NCI-H1048 (cell line): Measurements from ENCODE around the gene ABCA10.

Experiments
- DNase-seq: peaks from one replicate; lab custom pipeline; 2025; lab: John Stamatoyannopoulos, UW

The ABCA10 gene

GRCh38 chr17:69166957-69167356 is 61.7 kb downstream of the ABCA10 start:
- no peak for DNase-seq

GRCh38 chr17:69164206-69164605 is 64.4 kb downstream of the ABCA10 start:
- no peak for DNase-seq

GRCh38 chr17:69159418-69159817 is 69.2 kb downstream of the ABCA10 start:
- DNase-seq: no peak

GRCh38 chr17:69154267-69154666 is 74.4 kb downstream of the ABCA10 start:
- DNase-seq: no peak

- DNase-seq: no peak
These were observed 78.3 kb downstream of the ABCA10 start for GRCh38 chr17:69150333-69150732.

- no peak for DNase-seq
These were observed 81.2 kb downstream of the ABCA10 start for GRCh38 chr17:69147460-69147859.

- DNase-seq: no peak
These were observed 84.0 kb downstream of the ABCA10 start for GRCh38 chr17:69144331-69145255.

GRCh38 chr17:69143683-69144231 is 84.9 kb downstream of the ABCA10 start:
- DNase-seq: no peak

GRCh38 chr17:69143151-69143550 is 85.5 kb downstream of the ABCA10 start:
- no peak for DNase-seq

- no peak for DNase-seq
These were observed 86.3 kb downstream of the ABCA10 start for GRCh38 chr17:69142175-69142802.

- no peak for DNase-seq
These were observed 87.0 kb downstream of the ABCA10 start, which contains the start of gene ABCA6 for GRCh38 chr17:69141431-69142174. ABCA6 (minus strand) TSS chr17:69141895; CDS start chr17:69140703, 1,192 bp downstream.

GRCh38 chr17:69134112-69134511 is 94.5 kb downstream of the ABCA10 start:
- no peak for DNase-seq

GRCh38 chr17:69130627-69131296 is 97.9 kb downstream of the ABCA10 start:
- no peak for DNase-seq

- DNase-seq: no peak
These were observed 105.0 kb downstream of the ABCA10 start for GRCh38 chr17:69123626-69124025.

GRCh38 chr17:69122065-69122464 is 106.6 kb downstream of the ABCA10 start:
- no peak for DNase-seq

- no peak for DNase-seq
These were observed 110.5 kb downstream of the ABCA10 start for GRCh38 chr17:69117855-69118784.

- no peak for DNase-seq
These were observed 116.8 kb downstream of the ABCA10 start for GRCh38 chr17:69111794-69112193.

- DNase-seq: no peak
These were observed 122.5 kb downstream of the ABCA10 start for GRCh38 chr17:69105907-69106730.

- no peak for DNase-seq
These were observed 124.9 kb downstream of the ABCA10 start for GRCh38 chr17:69103557-69104233.
